GM12878 (cell line): Measurements from ENCODE around the gene C1orf174. TPM values are rescaled to one million over a fixed set of nuclear protein-coding genes. Genes with fewer than 3 reads are reported as not detected.

Experiments used
- ATAC-seq: fragments of 200-7000 bp; cut with Tn5 transposase; 3 replicates; pipeline ENCODE4 v1.9.1; 2020; ENCODE audit warnings: mild to moderate bottlenecking, moderate library complexity
- BruUV-seq: library from RNA; stranded (reverse); fragments of 400-500 nt; replicated peaks from 2 replicates; lab custom pipeline; 2021; lab: Mats Ljungman, UMichigan
- CTCF ChIA-PET: fragments of 300-600 bp; sonication (Branson Sonifier 250); formaldehyde crosslinking; extraction: SDS; loops from one replicate; lab custom pipeline; 2021; ENCODE audit warnings: inconsistent platforms; lab: Yijun Ruan, JAX
- POLR2A ChIA-PET: fragments of 350-600 bp; formaldehyde crosslinking; extraction: SDS; loops from one replicate; lab custom pipeline; 2021; ENCODE audit warnings: inconsistent platforms; lab: Charles Lee
- RAD21 ChIA-PET: fragments of 300-600 bp; sonication (Branson Sonifier 250); formaldehyde crosslinking; loops from one replicate; lab custom pipeline; 2023; ENCODE audit warnings: antibody characterized with exemption; ENCODE audit not compliant: unreplicated experiment; lab: Charles Lee
- SMC1A ChIA-PET: fragments of 300-600 bp; sonication (Branson Sonifier 250); formaldehyde crosslinking; loops from one replicate; lab custom pipeline; 2023; ENCODE audit not compliant: unreplicated experiment, uncharacterized antibody; lab: Charles Lee
- DNase-seq: peaks from one replicate; pipeline ENCODE4 v3.0.0-alpha.2; 2011; ENCODE audit warnings: low read depth, low spot score
- FAIRE-seq: peaks from 3 replicates; lab custom pipeline; 2011; peaks lifted over from hg19 to GRCh38; lab: Jason Lieb, UNC
- H2AFZ ChIP-seq: 2 replicates; pipeline ENCODE4 v1.6.0; 2011; ENCODE audit warnings: low read depth, low read length, control low read depth; ENCODE audit not compliant: control insufficient read depth
- H3K27ac ChIP-seq: 2 replicates; pipeline ENCODE4 v1.5.1; 2011; ENCODE audit warnings: control low read depth; ENCODE audit not compliant: control insufficient read depth, insufficient read depth
- H3K27me3 ChIP-seq, 2 experiments: replicated peaks in 1 of 2; 2 replicates each; pipeline versions ENCODE4 v1.6.0 to v1.6.1; 2011; ENCODE audit warnings: low read length in 1 of 2; ENCODE audit not compliant: control insufficient read depth in 2 of 2, insufficient read depth in 2 of 2
- H3K36me3 ChIP-seq, 2 experiments: 2 replicates each; pipeline ENCODE4 v1.5.1; 2011; ENCODE audit warnings: low read length in 1 of 2; ENCODE audit not compliant: control insufficient read depth in 2 of 2, insufficient read depth in 2 of 2
- H3K4me1 ChIP-seq: 2 replicates; pipeline ENCODE4 v1.6.1; 2011; ENCODE audit warnings: mild to moderate bottlenecking, low read length, moderate library complexity, mixed read lengths; ENCODE audit not compliant: control insufficient read depth, insufficient read depth
- H3K4me2 ChIP-seq: 2 replicates; pipeline ENCODE4 v1.6.0; 2011; ENCODE audit warnings: control low read depth; ENCODE audit not compliant: control insufficient read depth, insufficient read depth
- H3K4me3 ChIP-seq: fragments of 200-600 bp; sonication (generic); 2 replicates; pipeline ENCODE4 v1.5.1; 2016
- H3K79me2 ChIP-seq: 2 replicates; pipeline ENCODE4 v1.6.0; 2011; ENCODE audit warnings: low read length; ENCODE audit not compliant: control insufficient read depth, insufficient read depth
- H3K9ac ChIP-seq: 2 replicates; pipeline ENCODE4 v1.8.0; 2011; ENCODE audit warnings: low read length, control low read depth, mixed read lengths; ENCODE audit not compliant: control insufficient read depth, insufficient read depth
- H3K9me3 ChIP-seq: replicated peaks from 3 replicates; pipeline ENCODE4 v1.5.1; 2011; ENCODE audit warnings: mild to moderate bottlenecking, low read length; ENCODE audit not compliant: control insufficient read depth, insufficient read depth
- H4K20me1 ChIP-seq: 2 replicates; pipeline ENCODE4 v1.6.0; 2011; ENCODE audit not compliant: control insufficient read depth, insufficient read depth
- CBX5 ChIP-seq: sonication (generic); IDR thresholded peaks from 2 replicates; pipeline ENCODE4 v1.6.1; 2016; ENCODE audit warnings: low read depth, moderate library complexity, mild to moderate bottlenecking, inconsistent platforms
- CEBPB ChIP-seq, 2 experiments: fragments of 150-350 bp in 1 of 2; IDR thresholded peaks; 2 replicates each; pipeline ENCODE4 v1.6.1; 2012 to 2014; ENCODE audit warnings: low read depth in 2 of 2, low read length in 2 of 2, borderline replicate concordance in 1 of 2, inconsistent platforms in 1 of 2
- JUND ChIP-seq: IDR thresholded peaks from 2 replicates; pipeline ENCODE4 v1.6.1; 2012; ENCODE audit warnings: low read depth, mild to moderate bottlenecking, low read length, improper control_type of control experiment, moderate library complexity
- MEF2B ChIP-seq: fragments of 450-650 bp; IDR thresholded peaks from 2 replicates; pipeline ENCODE4 v1.6.1; 2018; ENCODE audit warnings: mild to moderate bottlenecking, moderate library complexity; ENCODE audit not compliant: partially characterized antibody, poor library complexity, severe bottlenecking
- MYC ChIP-seq: IDR thresholded peaks from 2 replicates; pipeline ENCODE4 v1.6.1; 2011; ENCODE audit warnings: mild to moderate bottlenecking, low read length, moderate library complexity, inconsistent platforms; ENCODE audit not compliant: insufficient read depth, insufficient replicate concordance, insufficient read length, severe bottlenecking
- PKNOX1 ChIP-seq: fragments of 450-650 bp; IDR thresholded peaks from 2 replicates; pipeline ENCODE4 v1.6.1; 2016; ENCODE audit warnings: mild to moderate bottlenecking
- RBBP5 ChIP-seq: fragments of 200-600 bp; sonication (generic); conservative IDR thresholded peaks from 2 replicates; pipeline ENCODE4 v1.6.1; 2016
- SREBF1 ChIP-seq: IDR thresholded peaks from 2 replicates; pipeline ENCODE4 v1.6.1; 2012; ENCODE audit warnings: mild to moderate bottlenecking, low read length
- TAF1 ChIP-seq: IDR thresholded peaks from 2 replicates; pipeline ENCODE4 v1.6.1; 2011; ENCODE audit warnings: mild to moderate bottlenecking, low read depth, low read length, borderline replicate concordance
- TARDBP ChIP-seq: IDR thresholded peaks from 2 replicates; pipeline ENCODE4 v1.6.1; 2016; ENCODE audit warnings: borderline replicate concordance
- TCF12 ChIP-seq: IDR thresholded peaks from 2 replicates; pipeline ENCODE4 v1.6.1; 2011; ENCODE audit warnings: low read depth, mild to moderate bottlenecking, low read length
- ZBTB33 ChIP-seq: fragments of 450-650 bp; IDR thresholded peaks from 2 replicates; pipeline ENCODE4 v1.6.1; 2017; ENCODE audit warnings: mild to moderate bottlenecking
- ZNF24 ChIP-seq: fragments of 450-650 bp; IDR thresholded peaks from 2 replicates; pipeline ENCODE4 v1.6.1; 2017; ENCODE audit warnings: antibody characterized with exemption, mild to moderate bottlenecking
- ZNF384 ChIP-seq: IDR thresholded peaks from 2 replicates; pipeline ENCODE4 v1.6.1; 2012; ENCODE audit warnings: low read depth, mild to moderate bottlenecking, low read length, improper control_type of control experiment, borderline replicate concordance
- WGBS: methylation state at CpG from one replicate; pipeline ENCODE4 v1.1.6; 2016; ENCODE audit warnings: low lambda C conversion rate; ENCODE audit not compliant: insufficient replicate concordance, insufficient coverage; ENCODE audit errors: missing lambda C conversion rate; 5-methylcytosine and 5-hydroxymethylcytosine counted together
- in situ Hi-C: fragments of 300-500 bp; cut with MboI; formaldehyde crosslinking; loops from 9 replicates; pipeline ENCODE4 v1.14.3; 2018; ENCODE audit warnings: mixed read lengths
- intact Hi-C: fragments of 100-400 bp; cut with micrococcal nuclease; formaldehyde crosslinking; loops from one replicate; pipeline ENCODE4 v1.14.2; 2022; ENCODE audit not compliant: unreplicated experiment
- polyA plus RNA-seq, 11 experiments: library from polyadenylated mRNA; depleted of rRNA in 4 of 11; unstranded in 6 of 11; stranded (reverse) in 5 of 11; fragments of >200 nt; fragmentation: Nextera tagmentation in 4 of 11; fragmentation: Illumina TruSeq in 1 of 11; extraction: Ambion mirVana in 4 of 11; extraction: Trizol in 1 of 11; gene quantifications; 1 replicate in 1 of 11; 2 replicates in 10 of 11; pipeline versions ENCODE4 v1.2.1 to v1.2.3, GENCODE V29; 2011 to 2016; ENCODE audit warnings: inconsistent platforms in 2 of 11, missing spikeins in 2 of 11, low read depth in 1 of 11
- total RNA-seq, 4 experiments: library from RNA; depleted of rRNA in 3 of 4; stranded (reverse); fragments of >200 nt in 3 of 4; fragmentation: Illumina TruSeq in 1 of 4; extraction: Trizol in 1 of 4; gene quantifications; 2 replicates each; pipeline versions ENCODE4 v1.2.1 to v1.2.3, GENCODE V29; 2013 to 2021

C1orf174 gene
- total and polyA plus RNA-seq, 10 of the 15 experiments (the other 5 are each of a cell fraction or from before 2014, with no cell fraction given), result 17.5 to 35.4 (median 25.1) TPM

GRCh38 chr1:3852091-3852490 lies 48.0 kb downstream of the C1orf174 start:
- ChIA-PET RAD21 (no interaction called here), POLR2A (no interaction called here), SMC1A (no interaction called here)
- intact Hi-C loops, result no loop called here
- Histone ChIP-seq H3K4me2 (no peak overlapping the region), H3K27ac (no peak overlapping the region)
- no peak for ATAC-seq
- TF ChIP-seq PKNOX1, result no peak
- no peak for TF ChIP-seq CBX5
- no peak for TF ChIP-seq MYC
- no peak for TF ChIP-seq ZBTB33
- TF ChIP-seq TARDBP, result no peak
- no peak for TF ChIP-seq ZNF384
- TF ChIP-seq ZNF24, result no peak
- TF ChIP-seq SREBF1, result no peak
- TF ChIP-seq TCF12, result no peak
- no peak for TF ChIP-seq JUND
- TF ChIP-seq TAF1, result no peak
- no peak for TF ChIP-seq MEF2B
- no peak for TF ChIP-seq CEBPB (IDR thresholded peaks at IDR 0.05; ENCODE audit: borderline replicate concordance in 1 of 2, low read depth in 2 of 2, low read length in 2 of 2)
- no peak for TF ChIP-seq RBBP5
- TF ChIP-seq, all 136 proteins: peak for 0
- Histone ChIP-seq H3K79me2 (peaks cover 12% of the 10 kb centered on the region), H3K27me3 (no peaks in the 10 kb centered on the region), H4K20me1 (no peaks in the 10 kb centered on the region), H3K36me3 (peaks cover 3 to 13% of the 10 kb centered on the region in 2 experiments), H2AFZ (no peak overlapping the region), H3K4me3 (no peak overlapping the region), H3K9ac (no peak overlapping the region), H3K4me1 (peaks cover 3% of the 10 kb centered on the region; the same call in 1 of the 2 replicates), H3K9me3 (no peaks in the 10 kb centered on the region)
- in situ Hi-C loops, result no loop called here
- DNase-seq, result no peak
- CTCF ChIA-PET, result no interaction called here
- FAIRE-seq, result no peak
- no TSS peak for BruUV-seq
- WGBS, result 89% methylated on average over 12 of the region's 12 CpGs
